Mesendoderm (in vitro differentiated cells): ENCODE measurements around the gene PKNOX2.
A peak's percentile ranks its signal among the peaks of the same experiment; 100 is the strongest.

Experiments used
- DNase-seq: peaks from one replicate; pipeline ENCODE4 v3.0.0; 2013
- H2AK5ac ChIP-seq: 2 replicates; pipeline ENCODE4 v1.6.1; 2013; ENCODE audit warnings: low read length, inconsistent platforms
- H2BK120ac ChIP-seq: 2 replicates; pipeline ENCODE4 v1.6.1; 2013; ENCODE audit warnings: low read depth, mild to moderate bottlenecking, low read length, moderate library complexity, mixed read lengths
- H2BK15ac ChIP-seq: replicated peaks from 2 replicates; pipeline ENCODE4 v1.6.1; 2013; ENCODE audit warnings: low read depth, mild to moderate bottlenecking, moderate library complexity
- H2BK5ac ChIP-seq: 2 replicates; pipeline ENCODE4 v1.6.1; 2013; ENCODE audit warnings: low read length, inconsistent platforms
- H3K18ac ChIP-seq: 2 replicates; pipeline ENCODE4 v1.6.1; 2013; ENCODE audit warnings: mild to moderate bottlenecking, low read length, mixed read lengths
- H3K23ac ChIP-seq: one replicate; pipeline ENCODE4 v1.6.1; 2013; ENCODE audit warnings: low read length
- H3K27ac ChIP-seq: 2 replicates; pipeline ENCODE4 v1.5.1; 2013; ENCODE audit warnings: low read depth, mild to moderate bottlenecking, inconsistent platforms, low read length, moderate library complexity
- H3K27me3 ChIP-seq: 2 replicates; pipeline ENCODE4 v1.6.1; 2013; ENCODE audit warnings: low read length, control low read depth, mild to moderate bottlenecking, inconsistent platforms; ENCODE audit not compliant: insufficient read depth, poor library complexity
- H3K36me3 ChIP-seq: 2 replicates; pipeline ENCODE4 v1.6.1; 2013; ENCODE audit warnings: low read length, inconsistent platforms; ENCODE audit not compliant: control insufficient read depth, insufficient read depth
- H3K4ac ChIP-seq: one replicate; pipeline ENCODE4 v1.6.1; 2013; ENCODE audit warnings: low read depth, mild to moderate bottlenecking, low read length, moderate library complexity
- H3K4me1 ChIP-seq: 2 replicates; pipeline ENCODE4 v1.6.1; 2013; ENCODE audit warnings: low read depth, low read length, inconsistent platforms; ENCODE audit not compliant: control insufficient read depth
- H3K4me2 ChIP-seq: 2 replicates; pipeline ENCODE4 v1.6.1; 2013; ENCODE audit warnings: low read length
- H3K4me3 ChIP-seq: 2 replicates; pipeline ENCODE4 v1.5.1; 2013; ENCODE audit warnings: mild to moderate bottlenecking, low read length
- H3K56ac ChIP-seq: one replicate; pipeline ENCODE4 v1.6.1; 2013; ENCODE audit warnings: low read length
- H3K79me1 ChIP-seq: 2 replicates; pipeline ENCODE4 v1.6.1; 2013; ENCODE audit warnings: low read length, inconsistent platforms
- H3K79me2 ChIP-seq: 2 replicates; pipeline ENCODE4 v1.6.1; 2013; ENCODE audit warnings: mild to moderate bottlenecking, low read length; ENCODE audit not compliant: control insufficient read depth, insufficient read depth
- H3K9ac ChIP-seq: 2 replicates; pipeline ENCODE4 v1.6.1; 2013; ENCODE audit warnings: low read length, inconsistent platforms
- H4K5ac ChIP-seq: one replicate; pipeline ENCODE4 v1.6.1; 2013; ENCODE audit warnings: low read length
- H4K8ac ChIP-seq: one replicate; pipeline ENCODE4 v1.6.1; 2013; ENCODE audit warnings: low read depth, mild to moderate bottlenecking, control low read depth, low read length, moderate library complexity
- WGBS: extraction: QIAGEN DNeasy Blood & Tissue Kit; methylation state at CpG from one replicate; pipeline ENCODE4 v1.1.7; 2013; ENCODE audit warnings: low lambda C conversion rate, missing lambda C conversion rate; ENCODE audit not compliant: insufficient coverage; ENCODE audit errors: extremely low coverage; 5-methylcytosine and 5-hydroxymethylcytosine counted together

The PKNOX2 gene

GRCh38 chr11:125387901-125388300 lies 223.3 kb downstream of the PKNOX2 start:
- no peaks in the 10 kb centered on the region for H3K79me1 ChIP-seq
- H4K8ac ChIP-seq, result no peak overlapping the region
- H3K18ac ChIP-seq, result no peak overlapping the region
- no peak for DNase-seq
- H2BK120ac ChIP-seq, result no peak overlapping the region
- no peak overlapping the region for H3K56ac ChIP-seq
- no peak overlapping the region for H3K27ac ChIP-seq
- no peak overlapping the region for H2BK5ac ChIP-seq
- no peaks in the 10 kb centered on the region for H3K27me3 ChIP-seq
- no peak overlapping the region for H3K4ac ChIP-seq
- H3K9ac ChIP-seq, result no peak overlapping the region
- WGBS, result no CpG with 5 or more reads among the region's 9 CpGs
- no peak overlapping the region for H3K23ac ChIP-seq
- no peak overlapping the region for H3K4me3 ChIP-seq
- H3K4me1 ChIP-seq, result peaks cover 14% of the 10 kb centered on the region
- no peak overlapping the region for H4K5ac ChIP-seq
- H2AK5ac ChIP-seq, result no peak overlapping the region
- no peak overlapping the region for H2BK15ac ChIP-seq
- H3K79me2 ChIP-seq, result no peaks in the 10 kb centered on the region
- no peaks in the 10 kb centered on the region for H3K36me3 ChIP-seq
- H3K4me2 ChIP-seq, result no peak overlapping the region

GRCh38 chr11:125388611-125389010 lies 224.1 kb downstream of the PKNOX2 start:
- H4K5ac ChIP-seq, result no peak overlapping the region
- DNase-seq, result no peak
- H3K36me3 ChIP-seq, result no peaks in the 10 kb centered on the region
- no peak overlapping the region for H3K56ac ChIP-seq
- H2BK15ac ChIP-seq, result no peak overlapping the region
- peaks cover 14% of the 10 kb centered on the region for H3K4me1 ChIP-seq
- H3K79me2 ChIP-seq, result no peaks in the 10 kb centered on the region
- H3K4ac ChIP-seq, result no peak overlapping the region
- no peak overlapping the region for H4K8ac ChIP-seq
- no peak overlapping the region for H3K18ac ChIP-seq
- H3K27ac ChIP-seq, result no peak overlapping the region
- no peak overlapping the region for H2BK5ac ChIP-seq
- no peak overlapping the region for H3K4me3 ChIP-seq
- no peak overlapping the region for H2BK120ac ChIP-seq
- H2AK5ac ChIP-seq, result no peak overlapping the region
- H3K9ac ChIP-seq, result no peak overlapping the region
- no peaks in the 10 kb centered on the region for H3K79me1 ChIP-seq
- H3K23ac ChIP-seq, result no peak overlapping the region
- no peak overlapping the region for H3K4me2 ChIP-seq
- no CpG with 5 or more reads among the region's 7 CpGs for WGBS
- H3K27me3 ChIP-seq, result no peaks in the 10 kb centered on the region

GRCh38 chr11:125389339-125390166 lies 225.0 kb downstream of the PKNOX2 start:
- Histone ChIP-seq H3K18ac (no peak overlapping the region), H2BK120ac (no peak overlapping the region), H3K36me3 (no peaks in the 10 kb centered on the region), H3K9ac (no peak overlapping the region), H3K56ac (peak overlapping the region; percentile 47), H3K27me3 (no peaks in the 10 kb centered on the region), H4K5ac (no peak overlapping the region), H2BK15ac (no peak overlapping the region), H3K79me1 (no peaks in the 10 kb centered on the region), H3K79me2 (no peaks in the 10 kb centered on the region), H3K23ac (no peak overlapping the region), H3K27ac (no peak overlapping the region), H2AK5ac (no peak overlapping the region), H3K4me1 (peaks cover 14% of the 10 kb centered on the region), H2BK5ac (no peak overlapping the region), H3K4ac (no peak overlapping the region), H3K4me3 (no peak overlapping the region), H3K4me2 (no peak overlapping the region), H4K8ac (no peak overlapping the region)
- WGBS, result no CpG with 5 or more reads among the region's 19 CpGs
- DNase-seq, result no peak

GRCh38 chr11:125390946-125391345 lies 226.4 kb downstream of the PKNOX2 start:
- Histone ChIP-seq H4K5ac (no peak overlapping the region), H2AK5ac (no peak overlapping the region), H3K27me3 (no peaks in the 10 kb centered on the region), H3K27ac (no peak overlapping the region), H2BK15ac (no peak overlapping the region), H3K4me1 (peaks cover 14% of the 10 kb centered on the region), H3K4ac (peak overlapping the region; percentile 20), H3K4me2 (no peak overlapping the region), H4K8ac (no peak overlapping the region), H3K4me3 (no peak overlapping the region), H3K36me3 (no peaks in the 10 kb centered on the region), H3K18ac (peak overlapping the region; percentile 51), H2BK5ac (no peak overlapping the region), H3K23ac (no peak overlapping the region), H3K79me1 (no peaks in the 10 kb centered on the region), H3K56ac (no peak overlapping the region), H3K79me2 (no peaks in the 10 kb centered on the region), H2BK120ac (peak overlapping the region; percentile 16), H3K9ac (no peak overlapping the region)
- peak; percentile 92 for DNase-seq
- whole genome bisulfite sequencing, result no CpG with 5 or more reads among the region's 5 CpGs

GRCh38 chr11:125393331-125393730 lies 228.8 kb downstream of the PKNOX2 start:
- WGBS, result no CpG with 5 or more reads among the region's 9 CpGs
- no peak overlapping the region for H3K9ac ChIP-seq
- no peak overlapping the region for H4K8ac ChIP-seq
- H3K27me3 ChIP-seq, result no peaks in the 10 kb centered on the region
- no peak overlapping the region for H3K4ac ChIP-seq
- no peak overlapping the region for H2AK5ac ChIP-seq
- no peak overlapping the region for H4K5ac ChIP-seq
- no peak overlapping the region for H2BK5ac ChIP-seq
- H3K27ac ChIP-seq, result no peak overlapping the region
- no peak overlapping the region for H2BK15ac ChIP-seq
- no peak overlapping the region for H3K18ac ChIP-seq
- H3K4me3 ChIP-seq, result no peak overlapping the region
- H3K4me2 ChIP-seq, result no peak overlapping the region
- no peak overlapping the region for H2BK120ac ChIP-seq
- no peak for DNase-seq
- H3K79me1 ChIP-seq, result no peaks in the 10 kb centered on the region
- H3K23ac ChIP-seq, result no peak overlapping the region
- peaks cover 14% of the 10 kb centered on the region for H3K4me1 ChIP-seq
- H3K56ac ChIP-seq, result no peak overlapping the region
- H3K79me2 ChIP-seq, result no peaks in the 10 kb centered on the region
- H3K36me3 ChIP-seq, result no peaks in the 10 kb centered on the region

GRCh38 chr11:125394296-125394695 lies 229.7 kb downstream of the PKNOX2 start:
- H3K23ac ChIP-seq, result no peak overlapping the region
- peaks cover 14% of the 10 kb centered on the region for H3K4me1 ChIP-seq
- no peak overlapping the region for H3K4ac ChIP-seq
- DNase-seq, result no peak
- H3K56ac ChIP-seq, result no peak overlapping the region
- no CpG with 5 or more reads among the region's 2 CpGs for WGBS
- H3K18ac ChIP-seq, result no peak overlapping the region
- H2AK5ac ChIP-seq, result no peak overlapping the region
- H2BK5ac ChIP-seq, result no peak overlapping the region
- no peak overlapping the region for H3K9ac ChIP-seq
- no peaks in the 10 kb centered on the region for H3K27me3 ChIP-seq
- H3K79me1 ChIP-seq, result no peaks in the 10 kb centered on the region
- H2BK15ac ChIP-seq, result no peak overlapping the region
- no peak overlapping the region for H3K4me3 ChIP-seq
- no peaks in the 10 kb centered on the region for H3K79me2 ChIP-seq
- H3K36me3 ChIP-seq, result no peaks in the 10 kb centered on the region
- H3K27ac ChIP-seq, result no peak overlapping the region
- H4K5ac ChIP-seq, result no peak overlapping the region
- no peak overlapping the region for H3K4me2 ChIP-seq
- no peak overlapping the region for H4K8ac ChIP-seq
- H2BK120ac ChIP-seq, result no peak overlapping the region
